Gastroesophageal sphincter (tissue), 4 donors: ENCODE measurements around the gene IPO13. TPM values are rescaled to one million over a fixed set of nuclear protein-coding genes. Genes with fewer than 3 reads are reported as not detected.
A peak's percentile ranks its signal among the peaks of the same experiment; 100 is the strongest.

Source experiments
- ATAC-seq: fragments of 150-250 bp; one replicate; pipeline ENCODE4 v1.9.1; 2016; ENCODE audit warnings: mild to moderate bottlenecking, moderate library complexity
- H3K27ac ChIP-seq, 4 donors: fragments of 200-600 bp; sonication (generic) in 3 of 4; 1 replicate in 3 of 4; 2 replicates in 1 of 4; pipeline ENCODE4 v1.5.1; 2016 to 2019
- H3K27me3 ChIP-seq: fragments of 200-600 bp; sonication (generic); one replicate; pipeline ENCODE4 v1.5.1; 2019
- H3K36me3 ChIP-seq, 2 donors: fragments of 200-600 bp; sonication (generic); one replicate each; pipeline ENCODE4 v1.5.1; 2019; ENCODE audit warnings: control low read depth in 1 of 2
- H3K4me1 ChIP-seq, 3 donors: fragments of 200-600 bp; sonication (generic); 1 replicate in 2 of 3; 2 replicates in 1 of 3; pipeline ENCODE4 v1.5.1; 2016 to 2019; ENCODE audit warnings: control low read depth in 2 of 3
- H3K4me3 ChIP-seq, 2 donors: fragments of 200-600 bp; sonication (generic); one replicate each; pipeline ENCODE4 v1.5.1; 2019; ENCODE audit warnings: mild to moderate bottlenecking in 1 of 2, moderate library complexity in 1 of 2
- H3K9me3 ChIP-seq, 3 donors: fragments of 200-600 bp; sonication (generic); one replicate each; pipeline ENCODE4 v1.5.1; 2017 to 2019; ENCODE audit warnings: control low read depth in 2 of 3
- CTCF ChIP-seq, 4 experiments: fragments of 200-600 bp in 2 of 4; fragments of 450-650 bp in 2 of 4; sonication (generic) in 1 of 4; IDR thresholded peaks; one replicate each; pipeline ENCODE4 v1.5.1; 2017 to 2019; ENCODE audit warnings: antibody characterized with exemption in 4 of 4, mild to moderate bottlenecking in 2 of 4, moderate library complexity in 2 of 4
- EP300 ChIP-seq: sonication (generic); formaldehyde crosslinking; IDR thresholded peaks from one replicate; pipeline ENCODE4 v1.6.1; 2017; ENCODE audit warnings: antibody characterized with exemption, mild to moderate bottlenecking
- POLR2A ChIP-seq, 2 donors: fragments of 450-650 bp; IDR thresholded peaks; one replicate each; pipeline ENCODE4 v1.6.1; 2017; ENCODE audit warnings: antibody characterized with exemption in 2 of 2, mild to moderate bottlenecking in 2 of 2, moderate library complexity in 1 of 2
- POLR2AphosphoS5 ChIP-seq: sonication (generic); formaldehyde crosslinking; IDR thresholded peaks from one replicate; pipeline ENCODE4 v1.6.1; 2017; ENCODE audit warnings: antibody characterized with exemption
- WGBS, 2 donors: methylation state at CpG; one replicate each; pipeline ENCODE4 v1.1.5; 2018; ENCODE audit warnings: low coverage in 1 of 2; 5-methylcytosine and 5-hydroxymethylcytosine counted together
- total RNA-seq, 4 donors: library from RNA; depleted of rRNA; stranded (reverse); fragments of >200 nt; gene quantifications; one replicate each; pipeline ENCODE4 v1.1.0, GENCODE V29; 2016

IPO13 gene, protein sequence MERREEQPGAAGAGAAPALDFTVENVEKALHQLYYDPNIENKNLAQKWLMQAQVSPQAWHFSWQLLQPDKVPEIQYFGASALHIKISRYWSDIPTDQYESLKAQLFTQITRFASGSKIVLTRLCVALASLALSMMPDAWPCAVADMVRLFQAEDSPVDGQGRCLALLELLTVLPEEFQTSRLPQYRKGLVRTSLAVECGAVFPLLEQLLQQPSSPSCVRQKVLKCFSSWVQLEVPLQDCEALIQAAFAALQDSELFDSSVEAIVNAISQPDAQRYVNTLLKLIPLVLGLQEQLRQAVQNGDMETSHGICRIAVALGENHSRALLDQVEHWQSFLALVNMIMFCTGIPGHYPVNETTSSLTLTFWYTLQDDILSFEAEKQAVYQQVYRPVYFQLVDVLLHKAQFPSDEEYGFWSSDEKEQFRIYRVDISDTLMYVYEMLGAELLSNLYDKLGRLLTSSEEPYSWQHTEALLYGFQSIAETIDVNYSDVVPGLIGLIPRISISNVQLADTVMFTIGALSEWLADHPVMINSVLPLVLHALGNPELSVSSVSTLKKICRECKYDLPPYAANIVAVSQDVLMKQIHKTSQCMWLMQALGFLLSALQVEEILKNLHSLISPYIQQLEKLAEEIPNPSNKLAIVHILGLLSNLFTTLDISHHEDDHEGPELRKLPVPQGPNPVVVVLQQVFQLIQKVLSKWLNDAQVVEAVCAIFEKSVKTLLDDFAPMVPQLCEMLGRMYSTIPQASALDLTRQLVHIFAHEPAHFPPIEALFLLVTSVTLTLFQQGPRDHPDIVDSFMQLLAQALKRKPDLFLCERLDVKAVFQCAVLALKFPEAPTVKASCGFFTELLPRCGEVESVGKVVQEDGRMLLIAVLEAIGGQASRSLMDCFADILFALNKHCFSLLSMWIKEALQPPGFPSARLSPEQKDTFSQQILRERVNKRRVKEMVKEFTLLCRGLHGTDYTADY
- 10 to 100 TPM; 21.8 to 44.5 (median 24.2) TPM for total RNA-seq

DNA sequence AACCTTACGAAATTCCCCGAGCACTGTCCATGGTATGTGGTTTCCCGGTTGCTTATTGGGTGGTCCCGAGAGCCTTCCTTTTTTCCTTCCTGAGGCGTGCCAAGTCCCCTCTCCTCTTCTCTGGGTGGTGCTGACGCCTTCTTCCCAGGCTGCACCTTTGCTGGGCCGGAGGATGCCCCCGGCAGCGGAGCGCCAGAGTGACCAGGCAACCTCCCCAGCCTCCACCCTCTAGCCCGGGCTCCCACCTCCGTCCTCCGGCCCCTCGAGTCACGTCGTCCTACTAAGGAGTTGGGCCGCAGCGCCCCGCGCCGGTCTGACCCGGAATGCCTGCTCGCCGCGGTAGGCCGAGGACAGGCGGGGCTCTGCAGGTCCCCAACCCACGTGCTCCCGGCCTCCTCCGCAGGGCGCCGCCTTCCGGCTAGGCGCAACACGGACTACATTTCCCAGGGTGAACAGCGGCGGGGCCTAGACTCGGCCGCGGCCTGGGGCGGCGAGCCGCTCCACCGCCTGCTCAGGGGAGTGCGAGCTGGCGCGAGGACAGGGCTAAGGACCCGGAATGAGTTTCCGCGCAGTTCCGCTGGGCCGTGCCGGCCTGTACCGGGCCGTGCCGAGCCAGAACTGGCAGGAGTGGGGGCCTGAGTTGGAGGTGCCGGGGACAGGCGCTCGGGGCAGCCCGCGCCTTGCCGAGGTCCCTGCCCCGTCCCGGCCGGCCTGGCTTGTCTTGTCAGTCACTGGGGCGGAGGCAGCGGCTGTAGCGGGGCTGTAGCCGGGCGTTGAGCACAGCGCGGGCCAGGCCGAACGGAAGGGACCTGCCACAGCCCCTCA lies at the start of gene IPO13:
TSS of gene IPO13 (plus strand) at position 715 of the 825 bp plus-strand sequence. CDS start 651 bp downstream, outside the sequence.
- ATAC-seq: peak; percentile 98
- H3K9me3 ChIP-seq: no peaks in the 10 kb centered on the region
- 0% methylated on average over 6 to 10 of the region's 74 CpGs for WGBS, 2 donors
- peak within 1 kb of the TSS; percentile 75 to 98 (median 94) for H3K27ac ChIP-seq
- H3K36me3 ChIP-seq: peaks cover 0 to 24% of the 10 kb centered on the region in 2 donors
- H3K27me3 ChIP-seq: no peaks in the 10 kb centered on the region
- TF ChIP-seq CTCF (IDR thresholded peaks at IDR 0.05) (peak in 3 of 4 experiments; percentile 82 to 89 (median 87)), POLR2A (IDR thresholded peaks at IDR 0.05) (peak; percentile 70 to 71), EP300 (no peak), POLR2AphosphoS5 (peak; percentile 67)
- peaks cover 4 to 68% (median 21%) of the 10 kb centered on the region in 3 donors for H3K4me1 ChIP-seq
- H3K4me3 ChIP-seq: peak within 1 kb of the TSS; percentile 38 to 81

DNA sequence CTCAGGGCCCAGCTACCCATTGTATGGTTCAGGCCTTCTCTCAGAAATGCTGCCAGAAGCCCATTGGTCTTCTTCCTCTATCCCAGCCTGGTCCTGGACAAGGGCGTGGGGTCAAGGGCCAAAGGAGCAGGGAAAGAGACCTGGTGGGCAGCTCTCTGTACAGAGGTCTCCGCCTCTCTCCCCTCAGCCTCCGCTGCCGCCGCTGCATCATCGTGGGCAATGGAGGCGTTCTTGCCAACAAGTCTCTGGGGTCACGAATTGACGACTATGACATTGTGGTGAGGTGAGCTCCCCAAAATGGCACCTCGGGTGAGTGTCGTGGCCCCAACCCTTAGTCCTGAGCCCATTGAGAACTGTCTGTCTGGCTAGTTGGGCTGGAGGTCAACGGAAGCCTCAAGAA lies 47.8 kb upstream of the IPO13 start:
- Histone ChIP-seq H3K4me3 (no peak overlapping the region), H3K4me1 (no peaks in the 10 kb centered on the region), H3K27ac (no peak overlapping the region), H3K36me3 (peaks cover 0 to 90% of the 10 kb centered on the region in 2 donors), H3K9me3 (no peaks in the 10 kb centered on the region), H3K27me3 (no peaks in the 10 kb centered on the region)
- TF ChIP-seq POLR2AphosphoS5 (no peak), EP300 (no peak), POLR2A (IDR thresholded peaks at IDR 0.05) (no peak), CTCF (IDR thresholded peaks at IDR 0.05) (no peak)
- no peak for ATAC-seq
- 100% methylated on average over 1 of the region's 12 CpGs; no CpG with 5 or more reads in 1 of the 2 donors for WGBS, 2 donors

DNA sequence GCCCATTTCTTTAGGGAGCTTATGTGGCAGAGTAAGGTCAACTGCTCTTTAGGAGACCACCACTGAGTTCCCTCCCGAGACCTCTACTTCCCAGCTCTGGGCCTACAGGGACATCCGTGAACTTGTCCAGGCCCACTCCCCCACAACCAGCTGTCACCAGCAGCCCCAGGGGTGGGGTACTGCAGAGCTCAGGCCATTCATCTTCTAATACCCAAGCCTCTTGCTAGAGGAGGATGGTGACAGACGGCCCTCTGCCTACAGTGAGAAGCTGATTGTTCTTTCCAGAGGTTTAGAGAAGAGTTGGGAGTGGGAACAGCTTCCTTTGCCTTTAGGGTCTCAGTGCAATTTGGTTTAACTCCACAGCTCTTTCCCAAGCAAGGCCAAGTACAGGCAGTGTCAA lies 46.4 kb upstream of the IPO13 start:
- TF ChIP-seq CTCF (IDR thresholded peaks at IDR 0.05) (no peak), POLR2AphosphoS5 (no peak), POLR2A (IDR thresholded peaks at IDR 0.05) (no peak), EP300 (no peak)
- ATAC-seq: no peak
- Histone ChIP-seq H3K4me3 (no peak overlapping the region), H3K27me3 (no peaks in the 10 kb centered on the region), H3K27ac (no peak overlapping the region), H3K9me3 (no peaks in the 10 kb centered on the region), H3K36me3 (peaks cover 0 to 80% of the 10 kb centered on the region in 2 donors), H3K4me1 (no peaks in the 10 kb centered on the region)
- WGBS, 2 donors: 75% methylated on average over 2 of the region's 3 CpGs; no CpG with 5 or more reads in 1 of the 2 donors

DNA sequence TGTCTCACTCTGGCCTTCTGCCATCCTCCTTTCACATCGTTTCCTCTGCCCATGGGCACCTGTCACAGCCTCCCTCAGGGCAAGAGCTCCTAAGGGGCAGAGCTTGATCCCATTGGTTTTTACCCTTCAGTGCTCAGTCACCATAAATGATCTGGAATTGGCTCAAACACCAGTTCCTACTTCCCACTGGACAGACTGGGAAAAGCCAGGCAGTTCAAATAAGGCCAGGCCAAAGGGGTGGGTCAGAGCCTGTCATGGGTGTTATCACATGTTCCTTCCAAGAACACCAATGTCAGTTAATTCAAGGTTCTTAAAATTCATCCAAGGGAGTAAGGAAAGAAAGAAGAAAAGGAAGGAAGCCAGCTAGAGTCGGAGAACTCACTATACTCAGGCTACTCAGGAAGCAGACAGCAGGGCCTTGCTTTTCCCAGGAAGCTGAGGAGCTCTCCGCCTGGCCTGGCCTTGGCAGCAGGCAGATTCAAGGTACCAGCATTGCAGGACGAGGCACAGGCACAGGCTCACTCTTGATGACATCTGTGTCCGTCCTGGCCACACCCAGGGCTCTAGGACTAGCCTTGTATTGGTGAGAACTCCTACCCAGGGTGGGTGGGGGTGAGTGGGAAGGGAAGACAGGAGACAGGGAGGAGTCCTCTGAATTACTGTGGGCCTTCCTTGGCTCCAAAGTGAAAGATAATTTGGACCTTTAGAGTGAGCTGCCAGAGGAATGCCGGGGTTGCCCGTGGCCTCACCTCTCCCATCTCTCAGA lies 45.4 kb upstream of the IPO13 start:
- no peak for TF ChIP-seq POLR2A (IDR thresholded peaks at IDR 0.05)
- no peak for TF ChIP-seq CTCF (IDR thresholded peaks at IDR 0.05)
- no peak for TF ChIP-seq EP300
- TF ChIP-seq POLR2AphosphoS5: no peak
- Histone ChIP-seq H3K27ac (peak overlapping the region in 1 of 4 donors; percentile 3), H3K4me3 (no peak overlapping the region), H3K27me3 (no peaks in the 10 kb centered on the region), H3K4me1 (no peaks in the 10 kb centered on the region), H3K36me3 (peaks cover 0 to 70% of the 10 kb centered on the region in 2 donors), H3K9me3 (no peaks in the 10 kb centered on the region)
- 75 to 78% methylated on average over 2 to 4 of the region's 7 CpGs for WGBS, 2 donors
- ATAC-seq: no peak
